T-helper 17 cell (primary cell): Measurements from ENCODE around the gene PRKCG. TPM values are rescaled to one million over a fixed set of nuclear protein-coding genes. Genes with fewer than 3 reads are reported as not detected.

Experiments used
- ATAC-seq: fragments of 150-1000 bp; cut with Tn5 transposase; 2 replicates; pipeline ENCODE4 v1.10.0; 2021; ENCODE audit warnings: mild to moderate bottlenecking, moderate library complexity
- DNase-seq, 3 donors: peaks; one replicate each; pipeline versions ENCODE4 v3.0.0 to v3.0.0-alpha.2; 2020 to 2021
- H3K9me3 ChIP-seq: one replicate; pipeline ENCODE4 v1.7.0; 2013; ENCODE audit warnings: low read length, mild to moderate bottlenecking; ENCODE audit not compliant: control insufficient read depth, poor library complexity, severe bottlenecking
- H3K27ac Mint-ChIP-seq: one replicate; pipeline ENCODE4 v1.8.0; 2022; ENCODE audit warnings: mild to moderate bottlenecking, moderate library complexity, mixed read lengths
- H3K27me3 Mint-ChIP-seq: one replicate; pipeline ENCODE4 v1.8.0; 2022; ENCODE audit warnings: mixed read lengths
- H3K36me3 Mint-ChIP-seq: one replicate; pipeline ENCODE4 v1.8.0; 2022; ENCODE audit warnings: low read depth, mixed read lengths
- H3K4me1 Mint-ChIP-seq: one replicate; pipeline ENCODE4 v1.8.0; 2022; ENCODE audit warnings: mild to moderate bottlenecking, mixed read lengths
- H3K4me3 Mint-ChIP-seq: one replicate; pipeline ENCODE4 v1.8.0; 2022; ENCODE audit warnings: mild to moderate bottlenecking, moderate library complexity, mixed read lengths
- total RNA-seq, 4 donors: library from RNA in 2 of 4; stranded (reverse) in 2 of 4; gene quantifications; one replicate each; pipeline ENCODE4 v1.2.3 and lab custom pipeline; 2022 to 2026

The PRKCG gene
- total RNA-seq, 2 donors from 2014 or later: 1.1 to 1.4 TPM

DNA sequence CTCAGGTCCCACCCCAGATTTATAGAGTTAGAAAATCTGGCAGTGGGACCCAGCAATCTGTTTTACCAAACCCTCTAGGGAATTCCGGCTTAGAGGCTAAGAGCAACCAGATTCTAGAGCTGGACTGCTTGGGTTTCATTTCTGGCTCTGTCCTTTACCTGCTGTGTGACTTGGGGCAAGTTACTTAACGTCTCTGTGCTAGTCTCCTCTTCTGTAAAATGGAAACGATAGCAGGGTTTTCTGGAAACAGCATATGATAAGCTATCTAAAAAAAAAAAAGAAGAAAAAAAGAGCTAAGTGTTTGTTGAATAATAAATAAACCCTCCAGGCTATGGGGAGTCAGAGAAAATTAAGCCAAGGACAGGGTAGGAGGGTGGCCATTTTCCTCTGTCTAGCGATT, 15.5 kb downstream of the PRKCG start:
- H3K4me3 Mint-ChIP-seq: no peak overlapping the region
- peaks cover 9% of the 10 kb centered on the region for H3K36me3 Mint-ChIP-seq
- peak overlapping the region; percentile 54 for H3K27ac Mint-ChIP-seq
- no peaks in the 10 kb centered on the region for H3K9me3 ChIP-seq
- peaks cover 10% of the 10 kb centered on the region for H3K4me1 Mint-ChIP-seq
- ATAC-seq (no peak), DNase-seq (no peak)
- H3K27me3 Mint-ChIP-seq: peaks cover 64% of the 10 kb centered on the region

GRCh38 chr19:53898166-53898565, 16.2 kb downstream of the PRKCG start:
- H3K36me3 Mint-ChIP-seq: peaks cover 9% of the 10 kb centered on the region
- no peak overlapping the region for H3K4me3 Mint-ChIP-seq
- peaks cover 59% of the 10 kb centered on the region for H3K27me3 Mint-ChIP-seq
- H3K9me3 ChIP-seq: no peaks in the 10 kb centered on the region
- no peak overlapping the region for H3K27ac Mint-ChIP-seq
- peaks cover 8% of the 10 kb centered on the region for H3K4me1 Mint-ChIP-seq
- no peak for DNase-seq
- ATAC-seq: no peak

DNA sequence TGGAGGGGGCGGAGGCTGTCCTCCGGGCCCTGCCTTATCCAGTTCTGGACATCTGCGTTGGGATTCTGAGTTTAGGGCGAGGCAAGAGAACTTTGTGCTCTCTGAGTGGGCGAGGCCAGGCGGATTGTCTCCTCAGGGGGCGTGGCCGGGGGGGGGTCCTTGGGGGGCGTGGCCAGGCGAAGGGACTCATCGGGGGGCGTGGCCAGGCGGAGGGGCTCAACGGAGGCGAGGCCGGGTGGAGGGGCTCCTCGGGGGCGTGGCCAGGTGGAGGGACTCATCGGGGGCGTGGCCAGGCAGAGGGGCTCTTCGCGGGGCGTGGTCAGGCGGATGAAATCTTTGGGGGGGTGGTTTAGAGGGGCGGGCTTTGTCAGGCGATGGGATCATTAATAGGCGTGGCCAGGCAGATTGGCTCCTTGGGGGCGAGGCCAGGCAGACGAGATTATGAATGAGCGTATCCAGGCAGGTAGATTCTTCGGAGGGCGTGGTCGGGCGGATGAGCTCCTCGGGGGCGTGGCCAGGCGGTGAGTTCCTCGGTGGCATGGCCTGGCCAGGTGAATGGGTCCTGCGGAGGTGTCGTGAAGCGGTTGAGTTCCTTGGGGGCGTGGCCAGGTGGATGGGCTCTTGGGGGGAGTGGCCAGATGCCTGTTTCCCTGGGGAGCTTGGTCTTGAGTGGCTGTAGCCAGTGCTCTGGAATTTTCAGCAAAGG, 16.8 kb downstream of the PRKCG start:
- ATAC-seq (no peak), DNase-seq (no peak)
- Mint-ChIP-seq H3K27me3 (peaks cover 56% of the 10 kb centered on the region), H3K27ac (no peak overlapping the region), H3K4me3 (no peak overlapping the region), H3K36me3 (peaks cover 9% of the 10 kb centered on the region), H3K4me1 (peaks cover 8% of the 10 kb centered on the region)
- H3K9me3 ChIP-seq: no peaks in the 10 kb centered on the region

GRCh38 chr19:53900191-53900860, 18.3 kb downstream of the PRKCG start:
- Mint-ChIP-seq H3K4me3 (no peak overlapping the region), H3K27ac (no peak overlapping the region), H3K27me3 (peaks cover 55% of the 10 kb centered on the region), H3K4me1 (peaks cover 8% of the 10 kb centered on the region), H3K36me3 (peaks cover 9% of the 10 kb centered on the region)
- DNase-seq: no peak
- no peak for ATAC-seq
- H3K9me3 ChIP-seq: no peaks in the 10 kb centered on the region

- Mint-ChIP-seq H3K4me3 (no peak overlapping the region), H3K4me1 (peaks cover 18% of the 10 kb centered on the region), H3K27ac (no peak overlapping the region), H3K36me3 (peaks cover 14% of the 10 kb centered on the region), H3K27me3 (peaks cover 52% of the 10 kb centered on the region)
- ATAC-seq (peak; percentile 57), DNase-seq (no peak)
- no peaks in the 10 kb centered on the region for H3K9me3 ChIP-seq
These were observed 21.2 kb downstream of the PRKCG start for GRCh38 chr19:53903055-53903680.

DNA sequence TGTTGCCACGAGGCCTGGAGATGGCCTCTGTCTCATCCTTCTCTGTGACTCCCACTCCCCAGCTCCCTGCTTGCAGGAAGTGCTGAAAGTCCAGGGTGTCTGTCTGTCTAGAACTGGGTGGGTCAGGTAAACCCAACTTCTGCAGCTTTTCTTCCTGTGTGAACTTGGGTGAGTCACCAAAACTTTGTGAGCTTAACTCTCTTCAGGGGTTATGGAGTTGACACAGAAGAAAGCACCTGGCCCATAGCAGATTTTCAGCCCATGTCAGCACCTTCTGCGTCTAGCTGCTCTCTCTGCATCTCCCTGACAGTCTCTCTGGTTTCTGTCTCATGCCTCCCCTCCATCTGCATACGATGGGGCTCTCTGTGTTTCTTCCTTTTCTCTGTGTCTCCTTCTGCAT, 22.9 kb downstream of the PRKCG start:
- Mint-ChIP-seq H3K27ac (no peak overlapping the region), H3K36me3 (peaks cover 16% of the 10 kb centered on the region), H3K4me3 (no peak overlapping the region), H3K4me1 (peaks cover 22% of the 10 kb centered on the region), H3K27me3 (peaks cover 49% of the 10 kb centered on the region)
- ATAC-seq: no peak
- DNase-seq: no peak
- H3K9me3 ChIP-seq: no peaks in the 10 kb centered on the region

DNA sequence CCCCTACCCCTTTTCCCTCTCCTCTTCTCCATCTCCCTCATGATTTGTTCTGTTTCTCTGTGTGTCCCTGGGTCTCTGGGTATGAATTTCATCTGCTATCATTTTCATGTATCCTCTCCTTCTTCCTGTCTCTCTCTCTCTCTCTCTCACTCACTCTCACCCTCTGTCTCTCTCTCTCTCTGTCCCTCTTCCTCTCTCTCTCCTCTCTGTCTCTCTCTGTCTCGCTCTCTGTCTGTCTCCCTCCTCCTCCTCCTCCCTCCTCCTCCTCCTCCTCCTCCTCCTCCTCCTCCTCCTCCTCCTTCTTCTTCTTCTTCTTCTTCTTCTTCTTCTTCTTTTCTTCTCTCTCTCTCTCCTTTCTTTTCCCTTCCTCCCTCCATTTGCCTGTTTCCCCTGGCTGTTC, 23.8 kb downstream of the PRKCG start:
- no peaks in the 10 kb centered on the region for H3K9me3 ChIP-seq
- ATAC-seq (no peak), DNase-seq (no peak)
- Mint-ChIP-seq H3K4me1 (peaks cover 27% of the 10 kb centered on the region), H3K27me3 (peaks cover 53% of the 10 kb centered on the region), H3K27ac (no peak overlapping the region), H3K36me3 (peaks cover 21% of the 10 kb centered on the region), H3K4me3 (peak overlapping the region; percentile 4)

DNA sequence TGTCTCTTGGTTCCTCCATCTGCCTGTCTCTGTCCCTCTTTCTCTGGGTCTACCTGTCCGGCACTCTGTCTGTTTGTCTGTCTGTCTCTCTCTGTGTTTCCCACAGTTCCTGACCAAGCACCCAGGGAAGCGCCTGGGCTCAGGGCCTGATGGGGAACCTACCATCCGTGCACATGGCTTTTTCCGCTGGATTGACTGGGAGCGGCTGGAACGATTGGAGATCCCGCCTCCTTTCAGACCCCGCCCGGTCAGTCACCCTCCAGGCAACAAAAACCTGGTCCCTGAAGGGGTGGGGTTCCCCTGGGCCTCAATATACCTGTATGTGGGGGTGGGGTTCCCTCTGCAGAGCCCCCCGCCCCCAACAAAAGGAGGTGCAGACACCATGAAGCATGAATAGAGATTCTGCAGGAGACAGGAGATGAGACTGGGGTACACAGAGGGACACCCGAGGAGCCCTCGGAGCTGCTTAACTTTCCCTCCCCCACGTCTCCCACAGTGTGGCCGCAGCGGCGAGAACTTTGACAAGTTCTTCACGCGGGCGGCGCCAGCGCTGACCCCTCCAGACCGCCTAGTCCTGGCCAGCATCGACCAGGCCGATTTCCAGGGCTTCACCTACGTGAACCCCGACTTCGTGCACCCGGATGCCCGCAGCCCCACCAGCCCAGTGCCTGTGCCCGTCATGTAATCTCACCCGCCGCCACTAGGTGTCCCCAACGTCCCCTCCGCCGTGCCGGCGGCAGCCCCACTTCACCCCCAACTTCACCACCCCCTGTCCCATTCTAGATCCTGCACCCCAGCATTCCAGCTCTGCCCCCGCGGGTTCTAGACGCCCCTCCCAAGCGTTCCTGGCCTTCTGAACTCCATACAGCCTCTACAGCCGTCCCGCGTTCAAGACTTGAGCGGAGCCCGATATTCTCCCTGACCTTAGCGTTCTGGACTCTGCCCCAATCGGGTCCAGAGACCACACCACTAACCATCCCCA, 24.5 kb downstream of the PRKCG start:
- Mint-ChIP-seq H3K4me1 (peaks cover 27% of the 10 kb centered on the region), H3K27me3 (peaks cover 57% of the 10 kb centered on the region), H3K27ac (no peak overlapping the region), H3K36me3 (peaks cover 22% of the 10 kb centered on the region), H3K4me3 (peak overlapping the region; percentile 50)
- peak; percentile 45 to 66 (median 57) for DNase-seq
- peak; percentile 64 for ATAC-seq
- no peaks in the 10 kb centered on the region for H3K9me3 ChIP-seq

GRCh38 chr19:53907193-53907581, 25.2 kb downstream of the PRKCG start:
- Mint-ChIP-seq H3K27me3 (peaks cover 64% of the 10 kb centered on the region), H3K4me3 (peak overlapping the region; percentile 5), H3K4me1 (peaks cover 27% of the 10 kb centered on the region), H3K27ac (no peak overlapping the region), H3K36me3 (peaks cover 22% of the 10 kb centered on the region)
- no peak for DNase-seq
- ATAC-seq: no peak
- H3K9me3 ChIP-seq: no peaks in the 10 kb centered on the region

DNA sequence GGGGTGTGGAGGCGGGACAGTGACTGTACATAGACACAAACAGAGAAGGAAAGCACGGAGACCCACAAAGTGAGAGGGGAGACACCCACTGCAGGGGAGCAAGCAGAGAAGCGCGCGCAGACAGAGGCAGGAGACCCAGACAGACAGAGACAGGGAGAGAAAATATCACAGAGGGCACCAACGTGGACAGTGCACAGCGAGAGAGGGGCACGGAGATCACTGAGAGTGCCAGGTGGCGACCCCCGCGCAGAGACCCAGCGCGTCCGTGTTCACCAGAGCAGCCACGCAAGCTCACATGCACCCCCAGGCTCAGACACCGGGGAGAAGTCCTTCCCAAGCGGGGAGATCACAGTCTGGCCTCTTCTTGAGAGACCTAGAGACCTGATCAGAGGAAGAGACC, 25.7 kb downstream of the PRKCG start:
- no peak for ATAC-seq
- Mint-ChIP-seq H3K27ac (no peak overlapping the region), H3K4me1 (peaks cover 27% of the 10 kb centered on the region), H3K4me3 (peak overlapping the region; percentile 22), H3K36me3 (peaks cover 22% of the 10 kb centered on the region), H3K27me3 (peaks cover 69% of the 10 kb centered on the region)
- no peaks in the 10 kb centered on the region for H3K9me3 ChIP-seq
- DNase-seq: no peak

GRCh38 chr19:53908106-53908934, 26.3 kb downstream of the PRKCG start:
- H3K9me3 ChIP-seq: no peaks in the 10 kb centered on the region
- DNase-seq: peak in 1 of 3 donors; percentile 22
- peak; percentile 73 for ATAC-seq
- H3K36me3 Mint-ChIP-seq: peaks cover 22% of the 10 kb centered on the region
- H3K27ac Mint-ChIP-seq: no peak overlapping the region
- peak overlapping the region; percentile 47 for H3K4me3 Mint-ChIP-seq
- H3K27me3 Mint-ChIP-seq: peaks cover 71% of the 10 kb centered on the region
- H3K4me1 Mint-ChIP-seq: peaks cover 27% of the 10 kb centered on the region

GRCh38 chr19:53908935-53909415, 27.0 kb downstream of the PRKCG start, which contains the start of gene CACNG7:
Gene CACNG7 (plus strand): TSS chr19:53909278. CDS start chr19:53912832, 3,554 bp downstream.
- H3K4me1 Mint-ChIP-seq: peaks cover 27% of the 10 kb centered on the region
- DNase-seq: no peak
- peaks cover 71% of the 10 kb centered on the region for H3K27me3 Mint-ChIP-seq
- no peaks in the 10 kb centered on the region for H3K9me3 ChIP-seq
- peaks cover 22% of the 10 kb centered on the region for H3K36me3 Mint-ChIP-seq
- ATAC-seq: no peak
- H3K27ac Mint-ChIP-seq: no peak within 1 kb of the TSS
- peak within 1 kb of the TSS; percentile 47 for H3K4me3 Mint-ChIP-seq
